ENCODE results near the gene KCNG4.

KCNG4 gene

DNA sequence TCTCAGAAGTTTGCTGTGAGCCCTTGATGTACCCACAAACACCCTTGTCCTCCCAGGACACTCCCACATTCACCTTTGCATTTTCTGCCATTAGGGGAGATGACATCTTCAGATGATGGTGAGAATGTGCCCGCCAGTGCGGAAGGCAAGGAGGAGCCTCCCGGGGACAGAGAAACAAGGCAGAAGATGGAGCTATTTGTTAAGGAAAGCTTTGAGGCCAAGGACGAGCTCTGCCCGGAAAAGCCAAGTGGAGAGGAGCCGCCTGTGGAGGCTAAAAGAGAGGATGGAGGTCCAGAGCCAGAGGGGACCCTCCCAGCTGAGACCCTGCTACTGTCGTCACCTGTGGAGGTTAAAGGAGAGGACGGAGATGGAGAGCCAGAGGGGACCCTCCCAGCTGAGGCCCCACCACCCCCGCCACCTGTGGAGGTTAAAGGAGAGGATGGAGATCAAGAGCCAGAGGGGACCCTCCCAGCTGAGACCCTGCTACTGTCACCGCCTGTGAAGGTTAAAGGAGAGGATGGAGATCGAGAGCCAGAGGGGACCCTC is 70.0 kb downstream of the KCNG4 start:
- in situ Hi-C loops (cut with HindIII; ENCODE audit: low sequenced_read_pairs) = no loop called here
